NCI-H128 (cell line): Measurements from ENCODE around the gene KREMEN2.

Experiments used
- DNase-seq: peaks from one replicate; lab custom pipeline; 2025; ENCODE audit not compliant: unreplicated experiment; lab: John Stamatoyannopoulos, UW

KREMEN2 gene

GRCh38 chr16:2963074-2963722 lies 877 bp upstream of the KREMEN2 start:
- DNase-seq = no peak

- DNase-seq = no peak
Observed at GRCh38 chr16:2964475-2965336, 631 bp downstream of the KREMEN2 start.

GRCh38 chr16:2966043-2966807 lies 2.1 kb downstream of the KREMEN2 start:
- DNase-seq = no peak

- DNase-seq = no peak
Observed at GRCh38 chr16:2966808-2967191, 2.7 kb downstream of the KREMEN2 start.

GRCh38 chr16:2967211-2967631 lies 3.1 kb downstream of the KREMEN2 start:
- no peak for DNase-seq

- no peak for DNase-seq
Observed at GRCh38 chr16:2967721-2968161, 3.7 kb downstream of the KREMEN2 start.

- no peak for DNase-seq
Observed at GRCh38 chr16:2968368-2968737, 4.3 kb downstream of the KREMEN2 start.

- peak; percentile 70 for DNase-seq
Observed at GRCh38 chr16:2968738-2969544, 4.9 kb downstream of the KREMEN2 start, which contains the start of gene PAQR4. Gene PAQR4, plus strand, starts transcription at chr16:2969348. Its CDS starts 327 bp downstream, at chr16:2969675.

- DNase-seq = no peak
Observed at GRCh38 chr16:2969545-2970521, 5.8 kb downstream of the KREMEN2 start.

- no peak for DNase-seq
Observed at GRCh38 chr16:2970563-2970962, 6.5 kb downstream of the KREMEN2 start.

GRCh38 chr16:2971134-2971984 lies 7.3 kb downstream of the KREMEN2 start:
- DNase-seq = no peak

- DNase-seq = no peak
Observed at GRCh38 chr16:2971985-2972784, 8.1 kb downstream of the KREMEN2 start.

GRCh38 chr16:2973093-2973492 lies 9.0 kb downstream of the KREMEN2 start:
- no peak for DNase-seq

GRCh38 chr16:2973605-2974318 lies 9.7 kb downstream of the KREMEN2 start:
- no peak for DNase-seq

- no peak for DNase-seq
Observed at GRCh38 chr16:2974319-2975056, 10.4 kb downstream of the KREMEN2 start.

- DNase-seq = no peak
Observed at GRCh38 chr16:2975161-2975795, 11.2 kb downstream of the KREMEN2 start.
